ENCODE results near the gene TRPM2.
"Not testable (repeated sequence)": the region's sequence is repeated elsewhere in the genome, so short reads cannot be mapped to it uniquely, and the experiment has no call there.

TRPM2 gene

GRCh38 chr21:44335266-44336059, 18.0 kb upstream of the TRPM2 start:
- Histone ChIP-seq H2AFZ (no peak overlapping the region), H3K27me3 (ENCODE audit: control insufficient read depth, insufficient read depth, low read length) (no peaks in the 10 kb centered on the region), H3K36me3 (ENCODE audit: control insufficient read depth, insufficient read depth, low read length) (no peaks in the 10 kb centered on the region), H3K9ac (no peak overlapping the region), H3K79me2 (no peaks in the 10 kb centered on the region), H3K9me3 (ENCODE audit: control insufficient read depth, low read length) (no peaks in the 10 kb centered on the region), H3K4me3 (ENCODE audit: low read depth, low read length) (no peak overlapping the region), H3K4me2 (ENCODE audit: low read length) (no peak overlapping the region), H3K27ac (no peak overlapping the region), H3K4me1 (peaks cover 4% of the 10 kb centered on the region)
- no peak for TF ChIP-seq CTCF (IDR thresholded peaks at IDR 0.05)

- TF ChIP-seq CTCF (IDR thresholded peaks at IDR 0.05): no peak
- Histone ChIP-seq H3K36me3 (ENCODE audit: control insufficient read depth, insufficient read depth, low read length) (no peaks in the 10 kb centered on the region), H3K4me2 (ENCODE audit: low read length) (no peak overlapping the region), H3K27ac (no peak overlapping the region), H3K4me1 (peaks cover 7% of the 10 kb centered on the region), H3K27me3 (ENCODE audit: control insufficient read depth, insufficient read depth, low read length) (no peaks in the 10 kb centered on the region), H3K9ac (no peak overlapping the region), H3K9me3 (ENCODE audit: control insufficient read depth, low read length) (no peaks in the 10 kb centered on the region), H3K79me2 (no peaks in the 10 kb centered on the region), H2AFZ (no peak overlapping the region), H3K4me3 (ENCODE audit: low read depth, low read length) (no peak overlapping the region)
Observed at GRCh38 chr21:44337449-44337848, 16.0 kb upstream of the TRPM2 start.

- Histone ChIP-seq H3K36me3 (ENCODE audit: control insufficient read depth, insufficient read depth, low read length) (no peaks in the 10 kb centered on the region), H3K9ac (no peak overlapping the region)
- no peak for TF ChIP-seq CTCF (IDR thresholded peaks at IDR 0.05)
Observed at GRCh38 chr21:44337941-44338895, 15.2 kb upstream of the TRPM2 start.

DNA sequence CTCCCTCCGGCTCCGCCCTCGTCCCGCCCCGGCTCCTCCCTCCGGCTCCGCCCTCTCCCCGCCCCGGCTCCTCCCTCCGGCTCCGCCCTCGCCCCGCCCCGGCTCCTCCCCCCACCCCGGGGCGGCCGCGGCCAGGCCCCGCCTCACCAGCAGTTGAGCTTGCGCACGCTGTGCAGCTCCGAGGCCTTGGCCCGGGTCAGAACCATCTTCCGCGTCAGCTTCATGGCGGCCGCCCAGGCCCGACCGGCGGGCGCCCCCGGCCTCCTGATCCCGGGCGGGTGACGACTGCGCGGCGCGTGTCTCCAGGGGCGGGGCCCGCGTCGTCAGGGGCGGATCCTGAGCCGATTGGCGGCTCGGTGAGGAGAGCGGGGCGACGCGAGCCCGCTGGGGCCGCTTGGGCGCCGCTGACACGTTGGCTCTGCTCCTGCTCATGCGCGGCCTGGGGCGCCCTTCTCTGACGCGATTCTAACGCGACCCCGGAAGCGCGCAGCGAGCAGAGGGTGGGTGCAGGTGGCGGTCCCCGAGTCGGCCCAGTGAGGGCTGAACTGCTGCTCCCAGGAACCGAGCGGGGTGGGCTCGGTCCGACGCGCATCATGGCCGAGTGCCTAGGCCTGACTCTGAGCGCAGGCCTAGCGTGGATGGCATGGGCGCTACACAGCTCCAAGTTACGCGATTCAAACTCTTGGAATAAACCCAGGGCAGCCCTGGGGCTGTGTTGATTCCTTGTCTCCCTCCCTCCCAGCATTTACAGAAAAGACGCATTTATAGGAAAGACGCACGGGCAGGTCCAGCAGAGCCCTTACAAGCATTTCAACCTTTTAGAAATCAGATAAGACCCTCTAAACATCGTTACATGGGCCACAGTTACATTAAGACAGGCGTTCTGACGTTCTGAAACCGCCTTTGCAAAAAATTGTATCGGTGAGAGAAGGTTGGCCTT, 14.2 kb upstream of the TRPM2 start, which contains the start of gene CFAP410:
TSS of gene CFAP410 (minus strand) at position 420 of the 940 bp plus-strand sequence. CDS start at position 224, 196 bp downstream.
- peaks cover 8% of the 10 kb centered on the region for H3K4me1 ChIP-seq
- H3K27ac ChIP-seq: peak within 1 kb of the TSS; percentile 96
- H3K4me2 ChIP-seq (ENCODE audit: low read length): peak within 1 kb of the TSS; percentile 75
- peak within 1 kb of the TSS; percentile 67 for H3K9ac ChIP-seq
- no peaks in the 10 kb centered on the region for H3K27me3 ChIP-seq (ENCODE audit: control insufficient read depth, insufficient read depth, low read length)
- no peaks in the 10 kb centered on the region for H3K36me3 ChIP-seq (ENCODE audit: control insufficient read depth, insufficient read depth, low read length)
- peak within 1 kb of the TSS; percentile 89 for H3K4me3 ChIP-seq (ENCODE audit: low read depth, low read length)
- peak within 1 kb of the TSS; percentile 91 for H2AFZ ChIP-seq
- TF ChIP-seq CTCF (IDR thresholded peaks at IDR 0.05): no peak
- H3K9me3 ChIP-seq (ENCODE audit: control insufficient read depth, low read length): no peaks in the 10 kb centered on the region
- no peaks in the 10 kb centered on the region for H3K79me2 ChIP-seq

More at GRCh38 chr21:44337941-44338895, 15.2 kb upstream of the TRPM2 start:
- H3K79me2 ChIP-seq: no peaks in the 10 kb centered on the region
- peak overlapping the region; percentile 53 for H3K4me3 ChIP-seq (ENCODE audit: low read depth, low read length)
- no peaks in the 10 kb centered on the region for H3K9me3 ChIP-seq (ENCODE audit: control insufficient read depth, low read length)
- peaks cover 8% of the 10 kb centered on the region for H3K4me1 ChIP-seq
- H3K4me2 ChIP-seq (ENCODE audit: low read length): peak overlapping the region; percentile 57
- peak overlapping the region; percentile 65 for H3K27ac ChIP-seq
- peak overlapping the region; percentile 73 for H2AFZ ChIP-seq
- H3K27me3 ChIP-seq (ENCODE audit: control insufficient read depth, insufficient read depth, low read length): no peaks in the 10 kb centered on the region

- H3K27ac ChIP-seq; H3K79me2 ChIP-seq; H3K36me3 ChIP-seq (ENCODE audit: control insufficient read depth, insufficient read depth, low read length); H3K4me2 ChIP-seq (ENCODE audit: low read length); H3K9ac ChIP-seq; H3K27me3 ChIP-seq (ENCODE audit: control insufficient read depth, insufficient read depth, low read length); H3K4me3 ChIP-seq (ENCODE audit: low read depth, low read length); H3K9me3 ChIP-seq (ENCODE audit: control insufficient read depth, low read length); H3K4me1 ChIP-seq: not testable (repeated sequence)
- H2AFZ ChIP-seq: peak overlapping the region; percentile 50
Observed at GRCh38 chr21:44341726-44342458, 11.5 kb upstream of the TRPM2 start.

DNA sequence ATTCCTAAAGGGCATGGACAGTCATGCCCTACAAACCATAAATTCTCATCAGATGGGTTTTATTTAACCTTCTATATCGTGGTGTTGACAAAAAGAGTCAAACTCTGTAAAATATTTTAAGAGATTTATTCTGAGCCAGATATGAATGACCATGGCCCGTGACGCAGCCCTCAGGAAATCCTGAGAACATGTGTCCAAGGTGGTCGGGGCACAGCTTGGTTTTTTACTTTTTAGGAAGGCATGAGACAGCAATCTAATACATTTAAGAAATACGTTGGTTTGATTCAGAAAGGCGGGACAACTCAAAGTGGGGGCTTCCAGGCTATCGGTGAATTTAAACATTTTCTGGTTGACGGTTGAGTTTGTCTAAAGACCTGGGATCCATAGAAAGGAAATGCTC, 10.4 kb upstream of the TRPM2 start:
- not testable (repeated sequence) for H3K4me2 ChIP-seq (ENCODE audit: low read length); H3K27me3 ChIP-seq (ENCODE audit: control insufficient read depth, insufficient read depth, low read length); H3K9me3 ChIP-seq (ENCODE audit: control insufficient read depth, low read length); H3K79me2 ChIP-seq; H3K36me3 ChIP-seq (ENCODE audit: control insufficient read depth, insufficient read depth, low read length); H3K4me1 ChIP-seq; H3K27ac ChIP-seq; H3K4me3 ChIP-seq (ENCODE audit: low read depth, low read length); H3K9ac ChIP-seq
- peak overlapping the region; percentile 50 for H2AFZ ChIP-seq
